ENCODE data around the gene XRRA1.
"Not testable (repeated sequence)": the region's sequence is repeated elsewhere in the genome, so short reads cannot be mapped to it uniquely, and the experiment has no call there.

Gene XRRA1

GRCh38 chr11:74948898-74949752 is at the start of gene XRRA1, which contains the start of gene SPCS2:
Gene XRRA1 (minus strand): TSS chr11:74949091. CDS start chr11:74940878, 8,213 bp downstream.
Gene SPCS2 (plus strand): TSS chr11:74949266. CDS start chr11:74949286, 20 bp downstream.
- DNase-seq (ENCODE audit: low read depth, low spot score) = peak; percentile 98

GRCh38 chr11:74992852-74993251 is 44.0 kb upstream of the XRRA1 start:
- DNase-seq (ENCODE audit: low read depth, low spot score) = no peak

GRCh38 chr11:74990941-74991340 is 42.0 kb upstream of the XRRA1 start:
- no peak for DNase-seq (ENCODE audit: low read depth, low spot score)

- DNase-seq (ENCODE audit: low read depth, low spot score) = not testable (repeated sequence)
These were observed 41.3 kb upstream of the XRRA1 start for GRCh38 chr11:74990150-74990549.

- DNase-seq (ENCODE audit: low read depth, low spot score) = no peak
These were observed 40.4 kb upstream of the XRRA1 start for GRCh38 chr11:74989260-74989638.

- peak; percentile 83 for DNase-seq (ENCODE audit: low read depth, low spot score)
These were observed 39.8 kb upstream of the XRRA1 start, which contains the start of gene NEU3 for GRCh38 chr11:74988541-74989259. Gene NEU3 (plus strand): TSS chr11:74988933. CDS start chr11:74989061, 128 bp downstream.

- DNase-seq (ENCODE audit: low read depth, low spot score) = no peak
These were observed 35.8 kb upstream of the XRRA1 start for GRCh38 chr11:74984730-74985129.

GRCh38 chr11:74984070-74984469 is 35.2 kb upstream of the XRRA1 start:
- DNase-seq (ENCODE audit: low read depth, low spot score) = no peak

GRCh38 chr11:74981888-74982287 is 33.0 kb upstream of the XRRA1 start:
- DNase-seq (ENCODE audit: low read depth, low spot score) = no peak

GRCh38 chr11:74980634-74981033 is 31.7 kb upstream of the XRRA1 start:
- DNase-seq (ENCODE audit: low read depth, low spot score) = no peak

GRCh38 chr11:74978041-74978440 is 29.1 kb upstream of the XRRA1 start:
- no peak for DNase-seq (ENCODE audit: low read depth, low spot score)

- no peak for DNase-seq (ENCODE audit: low read depth, low spot score)
These were observed 22.5 kb upstream of the XRRA1 start for GRCh38 chr11:74971424-74971823.

- DNase-seq (ENCODE audit: low read depth, low spot score) = no peak
These were observed 22.0 kb upstream of the XRRA1 start for GRCh38 chr11:74970852-74971395.

- no peak for DNase-seq (ENCODE audit: low read depth, low spot score)
These were observed 17.8 kb upstream of the XRRA1 start for GRCh38 chr11:74966651-74967050.

- DNase-seq (ENCODE audit: low read depth, low spot score) = not testable (repeated sequence)
These were observed 11.2 kb upstream of the XRRA1 start for GRCh38 chr11:74960128-74960527.

GRCh38 chr11:74957937-74958629 is 9.2 kb upstream of the XRRA1 start:
- no peak for DNase-seq (ENCODE audit: low read depth, low spot score)

GRCh38 chr11:74956397-74957015 is 7.6 kb upstream of the XRRA1 start:
- DNase-seq (ENCODE audit: low read depth, low spot score) = no peak

- no peak for DNase-seq (ENCODE audit: low read depth, low spot score)
These were observed 5.3 kb upstream of the XRRA1 start for GRCh38 chr11:74954199-74954598.

GRCh38 chr11:74953451-74953850 is 4.6 kb upstream of the XRRA1 start:
- DNase-seq (ENCODE audit: low read depth, low spot score) = no peak

GRCh38 chr11:74952752-74953151 is 3.9 kb upstream of the XRRA1 start:
- DNase-seq (ENCODE audit: low read depth, low spot score) = no peak

GRCh38 chr11:74951226-74951625 is 2.3 kb upstream of the XRRA1 start:
- no peak for DNase-seq (ENCODE audit: low read depth, low spot score)

All from ELF-1 (cell line).